COLO829 (cell line): ENCODE results near the gene NTF4.
"Not testable (repeated sequence)": the region's sequence is repeated elsewhere in the genome, so short reads cannot be mapped to it uniquely, and the experiment has no call there.

Source experiments
- DNase-seq: peaks from one replicate; pipeline ENCODE4 v3.0.0; 2012; ENCODE audit warnings: low spot score

Gene NTF4

GRCh38 chr19:49020342-49020741, 44.3 kb downstream of the NTF4 start:
- DNase-seq, result no peak

GRCh38 chr19:49019242-49019932, 45.2 kb downstream of the NTF4 start:
- peak; percentile 61 for DNase-seq

GRCh38 chr19:49018388-49019241, 46.0 kb downstream of the NTF4 start:
- not testable (repeated sequence) for DNase-seq

GRCh38 chr19:49017666-49018351, 46.8 kb downstream of the NTF4 start:
- DNase-seq, result no peak

GRCh38 chr19:49017041-49017665, 47.5 kb downstream of the NTF4 start, which contains the start of gene LHB:
TSS of gene LHB (minus strand) at chr19:49017091. CDS start at chr19:49017081, 10 bp downstream.
- DNase-seq, result no peak

- no peak for DNase-seq
Measured at GRCh38 chr19:49016067-49016839, 48.4 kb downstream of the NTF4 start.

GRCh38 chr19:49014870-49015255, 49.8 kb downstream of the NTF4 start:
- no peak for DNase-seq

- no peak for DNase-seq
Measured at GRCh38 chr19:49014123-49014869, 50.3 kb downstream of the NTF4 start.

GRCh38 chr19:49011194-49011593, 53.4 kb downstream of the NTF4 start:
- peak; percentile 47 for DNase-seq
